SK-N-SH treated with all-trans-retinoic acid at 6 μM for 48 hours (cell line): Measurements from ENCODE around the gene ARHGAP33.

Experiments
- ATAC-seq: fragments of 200-7000 bp; cut with Tn5 transposase; 3 replicates; pipeline ENCODE4 v1.9.1; 2020; ENCODE audit warnings: mild to moderate bottlenecking, moderate library complexity
- ARNTL ChIP-seq: fragments of 450-650 bp; formaldehyde crosslinking; IDR thresholded peaks from 2 replicates; pipeline ENCODE4 v1.5.0; 2020; ENCODE audit warnings: low read depth, mild to moderate bottlenecking, moderate library complexity, borderline replicate concordance
- BACH2 ChIP-seq: fragments of 250-450 bp; sonication (Bioruptor Pico); IDR thresholded peaks from 2 replicates; pipeline ENCODE4 v1.9.0; 2021; ENCODE audit warnings: mild to moderate bottlenecking, borderline replicate concordance
- CSDC2 ChIP-seq: fragments of 250-450 bp; sonication (Bioruptor Pico); IDR thresholded peaks from 2 replicates; pipeline ENCODE4 v1.5.0; 2020; ENCODE audit warnings: mild to moderate bottlenecking, moderate library complexity
- CSRNP3 ChIP-seq: fragments of 250-450 bp; sonication (Bioruptor Pico); IDR thresholded peaks from 2 replicates; pipeline ENCODE4 v1.5.1; 2021; ENCODE audit warnings: mild to moderate bottlenecking, moderate library complexity
- ESRRG ChIP-seq: fragments of 250-450 bp; sonication (Bioruptor Pico); IDR thresholded peaks from 2 replicates; pipeline ENCODE4 v1.6.1; 2021; ENCODE audit warnings: mild to moderate bottlenecking
- ISL1 ChIP-seq: fragments of 250-450 bp; sonication (Bioruptor Pico); IDR thresholded peaks from 2 replicates; pipeline ENCODE4 v2.1.2; 2022; ENCODE audit warnings: mild to moderate bottlenecking, moderate library complexity
- OSR1 ChIP-seq: fragments of 250-450 bp; sonication (Bioruptor Pico); IDR thresholded peaks from 2 replicates; pipeline ENCODE4 v1.8.0; 2022; ENCODE audit warnings: moderate library complexity, mild to moderate bottlenecking, inconsistent platforms
- PATZ1 ChIP-seq: fragments of 250-450 bp; sonication (Bioruptor Pico); IDR thresholded peaks from 2 replicates; pipeline ENCODE4 v1.8.0; 2020; ENCODE audit warnings: mild to moderate bottlenecking, moderate library complexity, borderline replicate concordance
- POU6F1 ChIP-seq: fragments of 250-450 bp; sonication (Bioruptor Pico); IDR thresholded peaks from 2 replicates; pipeline ENCODE4 v1.8.0; 2021; ENCODE audit warnings: low read depth, mild to moderate bottlenecking, moderate library complexity, borderline replicate concordance
- PPARA ChIP-seq: fragments of 250-450 bp; sonication (Bioruptor Pico); IDR thresholded peaks from 2 replicates; pipeline ENCODE4 v1.5.0; 2020; ENCODE audit warnings: mild to moderate bottlenecking, borderline replicate concordance
- RARB ChIP-seq: fragments of 250-450 bp; sonication (Bioruptor Pico); IDR thresholded peaks from 2 replicates; pipeline ENCODE4 v1.8.0; 2021; ENCODE audit warnings: mild to moderate bottlenecking, moderate library complexity
- SNAI2 ChIP-seq: fragments of 250-450 bp; sonication (Bioruptor Pico); IDR thresholded peaks from 2 replicates; pipeline ENCODE4 v1.5.0; 2020; ENCODE audit warnings: mild to moderate bottlenecking, moderate library complexity
- TCF4 ChIP-seq: fragments of 250-450 bp; sonication (Bioruptor Pico); IDR thresholded peaks from 2 replicates; pipeline ENCODE4 v1.8.0; 2021; ENCODE audit warnings: mild to moderate bottlenecking, moderate library complexity, borderline replicate concordance
- TOX ChIP-seq: fragments of 250-450 bp; sonication (Bioruptor Pico); IDR thresholded peaks from 2 replicates; pipeline ENCODE4 v1.8.0; 2021; ENCODE audit warnings: mild to moderate bottlenecking, moderate library complexity, borderline replicate concordance
- ZC3H10 ChIP-seq: fragments of 250-450 bp; sonication (Bioruptor Pico); IDR thresholded peaks from 2 replicates; pipeline ENCODE4 v1.5.1; 2021; ENCODE audit warnings: mild to moderate bottlenecking, moderate library complexity
- ZFP3 ChIP-seq: fragments of 250-450 bp; sonication (Bioruptor Pico); IDR thresholded peaks from 2 replicates; pipeline ENCODE4 v1.5.0; 2020; ENCODE audit warnings: mild to moderate bottlenecking, moderate library complexity
- ZFP30 ChIP-seq: fragments of 450-650 bp; formaldehyde crosslinking; IDR thresholded peaks from 2 replicates; pipeline ENCODE4 v1.5.0; 2022; ENCODE audit warnings: mild to moderate bottlenecking, moderate library complexity
- ZNF565 ChIP-seq: fragments of 450-650 bp; formaldehyde crosslinking; conservative IDR thresholded peaks from 2 replicates; pipeline ENCODE4 v1.5.0; 2020; ENCODE audit warnings: low read depth, mild to moderate bottlenecking, moderate library complexity
- ZNF70 ChIP-seq: fragments of 450-650 bp; formaldehyde crosslinking; IDR thresholded peaks from 2 replicates; pipeline ENCODE4 v1.5.0; 2020; ENCODE audit warnings: mild to moderate bottlenecking, moderate library complexity
- ZNF8 ChIP-seq: fragments of 450-650 bp; formaldehyde crosslinking; IDR thresholded peaks from 2 replicates; pipeline ENCODE4 v1.5.0; 2020; ENCODE audit warnings: mild to moderate bottlenecking, moderate library complexity
- TF ChIP-seq, protein P1 (sequence below): fragments of 250-450 bp; sonication (Bioruptor Pico); IDR thresholded peaks from 2 replicates; pipeline ENCODE4 v1.5.0; 2020; ENCODE audit warnings: mild to moderate bottlenecking, moderate library complexity

The ARHGAP33 gene

DNA sequence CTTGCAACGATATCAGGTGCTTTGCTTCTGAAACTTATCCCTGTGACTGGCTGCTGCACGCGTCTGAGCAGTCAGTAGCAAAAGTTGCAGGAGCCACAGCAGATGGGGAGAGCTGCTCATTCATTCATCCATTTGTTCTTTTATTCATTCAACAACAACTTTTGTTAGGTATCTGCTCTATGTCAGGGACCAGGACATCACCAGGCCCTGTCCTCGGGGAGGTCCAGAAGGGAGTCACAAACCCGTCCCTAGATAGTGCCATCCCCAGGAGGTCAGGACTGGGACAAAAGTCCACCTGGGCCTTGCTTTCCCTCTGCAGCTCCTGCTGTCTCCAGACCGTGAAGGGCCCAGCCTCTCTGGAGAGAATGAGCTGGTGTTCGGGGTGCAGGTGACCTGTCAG, 2.6 kb downstream of the ARHGAP33 start:
- TF ChIP-seq, protein P1, sequence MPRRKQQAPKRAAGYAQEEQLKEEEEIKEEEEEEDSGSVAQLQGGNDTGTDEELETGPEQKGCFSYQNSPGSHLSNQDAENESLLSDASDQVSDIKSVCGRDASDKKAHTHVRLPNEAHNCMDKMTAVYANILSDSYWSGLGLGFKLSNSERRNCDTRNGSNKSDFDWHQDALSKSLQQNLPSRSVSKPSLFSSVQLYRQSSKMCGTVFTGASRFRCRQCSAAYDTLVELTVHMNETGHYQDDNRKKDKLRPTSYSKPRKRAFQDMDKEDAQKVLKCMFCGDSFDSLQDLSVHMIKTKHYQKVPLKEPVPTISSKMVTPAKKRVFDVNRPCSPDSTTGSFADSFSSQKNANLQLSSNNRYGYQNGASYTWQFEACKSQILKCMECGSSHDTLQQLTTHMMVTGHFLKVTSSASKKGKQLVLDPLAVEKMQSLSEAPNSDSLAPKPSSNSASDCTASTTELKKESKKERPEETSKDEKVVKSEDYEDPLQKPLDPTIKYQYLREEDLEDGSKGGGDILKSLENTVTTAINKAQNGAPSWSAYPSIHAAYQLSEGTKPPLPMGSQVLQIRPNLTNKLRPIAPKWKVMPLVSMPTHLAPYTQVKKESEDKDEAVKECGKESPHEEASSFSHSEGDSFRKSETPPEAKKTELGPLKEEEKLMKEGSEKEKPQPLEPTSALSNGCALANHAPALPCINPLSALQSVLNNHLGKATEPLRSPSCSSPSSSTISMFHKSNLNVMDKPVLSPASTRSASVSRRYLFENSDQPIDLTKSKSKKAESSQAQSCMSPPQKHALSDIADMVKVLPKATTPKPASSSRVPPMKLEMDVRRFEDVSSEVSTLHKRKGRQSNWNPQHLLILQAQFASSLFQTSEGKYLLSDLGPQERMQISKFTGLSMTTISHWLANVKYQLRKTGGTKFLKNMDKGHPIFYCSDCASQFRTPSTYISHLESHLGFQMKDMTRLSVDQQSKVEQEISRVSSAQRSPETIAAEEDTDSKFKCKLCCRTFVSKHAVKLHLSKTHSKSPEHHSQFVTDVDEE (CRISPR knock-in tag), result no peak
- TF ChIP-seq PATZ1 (CRISPR knock-in tag) (no peak), OSR1 (no peak), ZNF70 (CRISPR knock-in tag) (no peak), ZNF8 (CRISPR knock-in tag) (no peak), POU6F1 (CRISPR knock-in tag) (no peak)
- ATAC-seq, result no peak

GRCh38 chr19:35779033-35779432, 3.7 kb downstream of the ARHGAP33 start:
- TF ChIP-seq ISL1 (CRISPR knock-in tag) (no peak), ZNF8 (CRISPR knock-in tag) (no peak), BACH2 (CRISPR knock-in tag) (no peak), ZNF565 (no peak), CSDC2 (CRISPR knock-in tag) (no peak), ZFP30 (no peak), PPARA (no peak), ZFP3 (CRISPR knock-in tag) (no peak), OSR1 (no peak), ZC3H10 (CRISPR knock-in tag) (no peak), SNAI2 (CRISPR knock-in tag) (no peak), RARB (CRISPR knock-in tag) (no peak), POU6F1 (CRISPR knock-in tag) (no peak), TCF4 (CRISPR knock-in tag) (no peak), ESRRG (no peak), TOX (no peak)
- TF ChIP-seq, protein P1 (CRISPR knock-in tag), result no peak
- TF ChIP-seq, all 23 proteins: peak for 0
- ATAC-seq, result no peak

GRCh38 chr19:35780058-35780457, 4.7 kb downstream of the ARHGAP33 start:
- TF ChIP-seq TOX, result no peak
- TF ChIP-seq CSRNP3 (CRISPR knock-in tag), result no peak
- TF ChIP-seq ISL1 (CRISPR knock-in tag), result no peak
- TF ChIP-seq POU6F1 (CRISPR knock-in tag), result no peak
- TF ChIP-seq SNAI2 (CRISPR knock-in tag), result no peak
- TF ChIP-seq OSR1, result no peak
- no peak for TF ChIP-seq ARNTL (CRISPR knock-in tag)
- no peak for ATAC-seq
